SK-N-SH (cell line): ENCODE results near the gene ING1. TPM values are rescaled to one million over a fixed set of nuclear protein-coding genes. Genes with fewer than 3 reads are reported as not detected.
A peak's percentile ranks its signal among the peaks of the same experiment; 100 is the strongest.

ENCODE experiments used
- CTCF ChIA-PET: fragments of 300-600, 350-600 bp; formaldehyde crosslinking; extraction: SDS; loops from one replicate; lab custom pipeline; 2021; lab: Yijun Ruan, JAX
- POLR2A ChIA-PET: fragments of 350-600 bp; sonication (Branson Sonifier 250); formaldehyde crosslinking; extraction: SDS; loops from one replicate; lab custom pipeline; 2020; ENCODE audit warnings: antibody characterized with exemption, inconsistent platforms; lab: Yijun Ruan, JAX
- DNase-seq: peaks from one replicate; pipeline ENCODE4 v3.0.0; 2012
- H2AFZ ChIP-seq: fragments of 200-600 bp; sonication (generic); 2 replicates; pipeline ENCODE4 v1.8.1; 2016; ENCODE audit warnings: antibody characterized with exemption, mild to moderate bottlenecking, low read depth
- H3F3A ChIP-seq: fragments of 200-600 bp; sonication (generic); replicated peaks from 2 replicates; pipeline ENCODE3; 2016; ENCODE audit warnings: antibody characterized with exemption, mild to moderate bottlenecking; ENCODE audit not compliant: insufficient read depth
- H3K27ac ChIP-seq, 2 experiments: fragments of 200-500 bp in 1 of 2; fragments of 200-600 bp in 1 of 2; sonication (Bioruptor generic) in 1 of 2; sonication (generic), shearing (Covaris generic) in 1 of 2; 2 replicates each; pipeline versions ENCODE4 v1.5.1 to v1.6.1; 2014 to 2016; ENCODE audit warnings: low read depth in 2 of 2, inconsistent platforms in 1 of 2, low read length in 1 of 2, mild to moderate bottlenecking in 1 of 2, mixed read lengths in 1 of 2
- H3K27me3 ChIP-seq: fragments of 200-600 bp; sonication (generic), shearing (Covaris generic); 2 replicates; pipeline ENCODE4 v1.6.1; 2016; ENCODE audit warnings: mixed run types; ENCODE audit not compliant: insufficient read depth
- H3K36me3 ChIP-seq, 2 experiments: fragments of 200-500 bp in 1 of 2; fragments of 200-600 bp in 1 of 2; sonication (Bioruptor generic) in 1 of 2; sonication (generic) in 1 of 2; replicated peaks in 1 of 2; 2 replicates each; pipeline versions ENCODE3 to v1.5.1; 2014 to 2016; ENCODE audit warnings: low read length in 1 of 2, mild to moderate bottlenecking in 1 of 2; ENCODE audit not compliant: insufficient read depth in 2 of 2, control insufficient read depth in 1 of 2
- H3K4me1 ChIP-seq, 2 experiments: fragments of 200-500 bp in 1 of 2; fragments of 200-600 bp in 1 of 2; sonication (Bioruptor generic) in 1 of 2; sonication (generic), shearing (Covaris generic) in 1 of 2; 2 replicates each; pipeline versions ENCODE4 v1.5.1 to v1.6.1; 2014 to 2016; ENCODE audit warnings: low read depth in 1 of 2, low read length in 1 of 2, mixed run types in 1 of 2; ENCODE audit not compliant: insufficient read depth in 2 of 2, control insufficient read depth in 1 of 2
- H3K4me2 ChIP-seq: fragments of 200-600 bp; sonication (generic), shearing (Covaris generic); 2 replicates; pipeline ENCODE4 v1.6.1; 2017; ENCODE audit warnings: mixed run types
- H3K4me3 ChIP-seq, 2 experiments: fragments of 200-500 bp in 1 of 2; fragments of 200-600 bp in 1 of 2; sonication (Bioruptor generic) in 1 of 2; sonication (generic), shearing (Covaris generic) in 1 of 2; 2 replicates each; pipeline versions ENCODE4 v1.5.1 to v1.8.1; 2014 to 2016; ENCODE audit warnings: low read depth in 2 of 2, inconsistent platforms in 1 of 2, low read length in 1 of 2, mild to moderate bottlenecking in 1 of 2, mixed read lengths in 1 of 2, moderate library complexity in 1 of 2
- H3K79me2 ChIP-seq: fragments of 200-600 bp; sonication (generic); 2 replicates; pipeline ENCODE4 v1.8.1; 2017; ENCODE audit warnings: mild to moderate bottlenecking; ENCODE audit not compliant: insufficient read depth
- H3K9ac ChIP-seq: fragments of 200-600 bp; sonication (generic); 2 replicates; pipeline ENCODE4 v1.6.1; 2017; ENCODE audit warnings: mixed run types
- H3K9me2 ChIP-seq: fragments of 200-600 bp; sonication (generic); 2 replicates; pipeline ENCODE4 v1.6.1; 2017; ENCODE audit warnings: mixed run types
- H3K9me3 ChIP-seq: fragments of 200-600 bp; sonication (generic); 2 replicates; pipeline ENCODE4 v1.6.1; 2017; ENCODE audit warnings: mixed run types, mild to moderate bottlenecking, moderate library complexity
- H4K20me1 ChIP-seq: fragments of 200-600 bp; sonication (generic); 2 replicates; pipeline ENCODE4 v1.6.1; 2017; ENCODE audit warnings: mild to moderate bottlenecking, mixed run types; ENCODE audit not compliant: insufficient read depth
- CHD2 ChIP-seq: fragments of 150-350 bp; IDR thresholded peaks from 2 replicates; pipeline ENCODE4 v1.6.1; 2018; ENCODE audit warnings: low read length; ENCODE audit not compliant: partially characterized antibody
- CTCF ChIP-seq: fragments of 200-600 bp; sonication (generic); IDR thresholded peaks from 2 replicates; pipeline ENCODE4 v1.6.1; 2017; ENCODE audit warnings: antibody characterized with exemption, mild to moderate bottlenecking, moderate library complexity
- ELF1 ChIP-seq: IDR thresholded peaks from 2 replicates; pipeline ENCODE4 v1.4.0; 2012
- FOSL2 ChIP-seq: IDR thresholded peaks from 2 replicates; pipeline ENCODE4 v1.4.0; 2012; ENCODE audit warnings: low read depth, mild to moderate bottlenecking, moderate library complexity, borderline replicate concordance
- FOXJ3 ChIP-seq: sonication (generic); formaldehyde crosslinking; IDR thresholded peaks from 2 replicates; pipeline ENCODE4 v1.5.1; 2020; ENCODE audit warnings: mild to moderate bottlenecking, missing genetic modification reagents
- FOXM1 ChIP-seq: IDR thresholded peaks from 2 replicates; pipeline ENCODE4 v1.4.0; 2012; ENCODE audit warnings: low read depth, mild to moderate bottlenecking
- GABPA ChIP-seq: IDR thresholded peaks from 2 replicates; pipeline ENCODE4 v1.4.0; 2012; ENCODE audit warnings: low read depth, mild to moderate bottlenecking
- IRF3 ChIP-seq: fragments of 150-350 bp; IDR thresholded peaks from 2 replicates; pipeline ENCODE4 v1.6.1; 2016; ENCODE audit warnings: mild to moderate bottlenecking, low read depth, low read length
- JUND ChIP-seq: IDR thresholded peaks from 2 replicates; pipeline ENCODE4 v1.4.0; 2012
- MAX ChIP-seq: IDR thresholded peaks from 2 replicates; pipeline ENCODE4 v1.4.0; 2012; ENCODE audit warnings: low read depth
- MEF2A ChIP-seq: IDR thresholded peaks from 2 replicates; pipeline ENCODE4 v1.4.0; 2012; ENCODE audit warnings: low read depth, borderline replicate concordance
- MXI1 ChIP-seq: IDR thresholded peaks from 2 replicates; pipeline ENCODE4 v1.6.1; 2012; ENCODE audit warnings: mild to moderate bottlenecking, low read depth, low read length, improper control_type of control experiment
- NRF1 ChIP-seq: IDR thresholded peaks from 2 replicates; pipeline ENCODE4 v1.6.1; 2012; ENCODE audit warnings: low read depth, mild to moderate bottlenecking, low read length
- RAD21 ChIP-seq: IDR thresholded peaks from 2 replicates; pipeline ENCODE4 v1.6.1; 2012; ENCODE audit warnings: mild to moderate bottlenecking, low read length
- REST ChIP-seq: IDR thresholded peaks from 2 replicates; pipeline ENCODE4 v1.6.1; 2012; ENCODE audit warnings: mild to moderate bottlenecking, low read depth, low read length, moderate library complexity
- RFX5 ChIP-seq: IDR thresholded peaks from 2 replicates; pipeline ENCODE4 v1.6.1; 2012; ENCODE audit warnings: mild to moderate bottlenecking, improper control_type of control experiment, low read length
- RXRA ChIP-seq: IDR thresholded peaks from 2 replicates; pipeline ENCODE4 v1.4.0; 2012; ENCODE audit warnings: low read depth, mild to moderate bottlenecking, borderline replicate concordance
- SIN3A ChIP-seq: IDR thresholded peaks from 2 replicates; pipeline ENCODE4 v1.6.1; 2012; ENCODE audit warnings: low read depth, mild to moderate bottlenecking, low read length, moderate library complexity, borderline replicate concordance
- SMC3 ChIP-seq: IDR thresholded peaks from 2 replicates; pipeline ENCODE4 v1.6.1; 2012; ENCODE audit warnings: low read depth, low read length, improper control_type of control experiment
- TCF12 ChIP-seq: IDR thresholded peaks from 2 replicates; pipeline ENCODE4 v1.4.0; 2012
- TEAD4 ChIP-seq: IDR thresholded peaks from 2 replicates; pipeline ENCODE4 v1.4.0; 2012; ENCODE audit warnings: mild to moderate bottlenecking, borderline replicate concordance; ENCODE audit not compliant: insufficient read depth
- YY1 ChIP-seq: IDR thresholded peaks from 2 replicates; pipeline ENCODE4 v1.4.0; 2012; ENCODE audit warnings: low read depth, mild to moderate bottlenecking
- ZBTB33 ChIP-seq: IDR thresholded peaks from 2 replicates; pipeline ENCODE4 v1.4.0; 2012; ENCODE audit warnings: low read depth, borderline replicate concordance
- WGBS: methylation state at CpG from one replicate; pipeline ENCODE4 v1.1.6; 2017; ENCODE audit warnings: low lambda C conversion rate; 5-methylcytosine and 5-hydroxymethylcytosine counted together
- polyA plus RNA-seq, 3 experiments: library from polyadenylated mRNA; depleted of rRNA; stranded (reverse); fragments of >200 nt; gene quantifications; 2 replicates each; pipeline ENCODE4 v1.2.3, GENCODE V29; 2012

Gene ING1
- polyA plus RNA-seq, 1 of the 3 experiments (the other 2 are of a cell fraction): 25.4 TPM

GRCh38 chr13:110683203-110683883 is 30.2 kb upstream of the ING1 start:
- no peaks in the 10 kb centered on the region for H4K20me1 ChIP-seq
- no peaks in the 10 kb centered on the region for H3K9me3 ChIP-seq
- peaks cover 4% of the 10 kb centered on the region for H3F3A ChIP-seq
- POLR2A ChIA-PET: no interaction called here
- no peak overlapping the region for H3K27ac ChIP-seq
- H3K9me2 ChIP-seq: no peaks in the 10 kb centered on the region
- H3K9ac ChIP-seq: no peak overlapping the region
- CTCF ChIA-PET: interaction anchor here (0.6 to 1.7 kb wide), 13 partner anchors 10 to 242 kb away, joined by 3 to 4 read pairs (median 3); no protein-coding TSS in a partner anchor
- H3K79me2 ChIP-seq: no peaks in the 10 kb centered on the region
- H3K36me3 ChIP-seq: peaks cover 44 to 54% of the 10 kb centered on the region in 2 experiments
- no peak for DNase-seq
- TF ChIP-seq MXI1 (no peak), MEF2A (no peak), TCF12 (no peak), FOXJ3 (CRISPR knock-in tag) (no peak), GABPA (no peak), CHD2 (no peak), FOSL2 (no peak), SIN3A (no peak), YY1 (no peak), ELF1 (no peak), SMC3 (peak; percentile 29; the same call in 1 of the 2 replicates), RFX5 (no peak), JUND (no peak), RAD21 (peak; percentile 58), IRF3 (no peak), TEAD4 (no peak), CTCF (peak; percentile 64), NRF1 (no peak), REST (no peak), ZBTB33 (no peak), RXRA (no peak), FOXM1 (no peak), MAX (no peak)
- H3K4me2 ChIP-seq: no peak overlapping the region
- no peaks in the 10 kb centered on the region for H3K4me1 ChIP-seq
- no peak overlapping the region for H3K4me3 ChIP-seq
- no peak overlapping the region for H2AFZ ChIP-seq
- H3K27me3 ChIP-seq: no peaks in the 10 kb centered on the region
- WGBS: 95% methylated on average over 5 of the region's 5 CpGs
